DND-41 (cell line): Measurements from ENCODE around the gene ERC2.

Experiments used
- ATAC-seq: fragments of 200-7000 bp; cut with Tn5 transposase; 3 replicates; pipeline ENCODE4 v1.9.1; 2021; ENCODE audit warnings: low read depth; ENCODE audit not compliant: insufficient read depth
- DNase-seq: peaks from one replicate; pipeline ENCODE4 v3.0.0-alpha.2; 2020
- H2AFZ ChIP-seq: 2 replicates; pipeline ENCODE4 v1.6.0; 2012; ENCODE audit warnings: low read depth, low read length
- H3K27ac ChIP-seq: 2 replicates; pipeline ENCODE4 v1.5.1; 2012; ENCODE audit warnings: low read length, inconsistent platforms
- H3K27me3 ChIP-seq: fragments of 200-600 bp; sonication (generic); 2 replicates; pipeline ENCODE4 v1.6.0; 2012; ENCODE audit warnings: low read length, mild to moderate bottlenecking, inconsistent platforms; ENCODE audit not compliant: insufficient read depth, poor library complexity
- H3K36me3 ChIP-seq: 2 replicates; pipeline ENCODE4 v1.5.1; 2012; ENCODE audit warnings: low read length, inconsistent platforms; ENCODE audit not compliant: insufficient read depth
- H3K4me1 ChIP-seq: 2 replicates; pipeline ENCODE4 v1.5.1; 2012; ENCODE audit warnings: mild to moderate bottlenecking, low read length; ENCODE audit not compliant: insufficient read depth
- H3K4me2 ChIP-seq: 2 replicates; pipeline ENCODE4 v1.6.0; 2012; ENCODE audit warnings: mild to moderate bottlenecking, moderate library complexity, low read length, inconsistent platforms; ENCODE audit not compliant: insufficient read depth
- H3K4me3 ChIP-seq, 2 experiments: fragments of 200-600 bp in 1 of 2; shearing (Covaris generic) in 1 of 2; 2 replicates each; pipeline ENCODE4 v1.5.1; 2012 to 2016; ENCODE audit warnings: inconsistent platforms in 2 of 2, low read length in 2 of 2, mild to moderate bottlenecking in 2 of 2, low read depth in 1 of 2, moderate library complexity in 1 of 2
- H3K79me2 ChIP-seq: 2 replicates; pipeline ENCODE4 v1.6.0; 2012; ENCODE audit warnings: low read length, inconsistent platforms; ENCODE audit not compliant: insufficient read depth
- H3K9ac ChIP-seq: 2 replicates; pipeline ENCODE4 v1.6.0; 2012; ENCODE audit warnings: low read depth, mild to moderate bottlenecking, inconsistent platforms, low read length, moderate library complexity
- H3K9me3 ChIP-seq: 2 replicates; pipeline ENCODE4 v1.5.1; 2012; ENCODE audit warnings: low read length, moderate library complexity, mild to moderate bottlenecking, inconsistent platforms; ENCODE audit not compliant: insufficient read depth, severe bottlenecking
- H4K20me1 ChIP-seq: 2 replicates; pipeline ENCODE4 v1.6.0; 2012; ENCODE audit warnings: low read length; ENCODE audit not compliant: insufficient read depth
- EZH2 ChIP-seq: IDR thresholded peaks from 3 replicates; pipeline ENCODE4 v1.6.1; 2012; ENCODE audit warnings: borderline replicate concordance, low read depth, mild to moderate bottlenecking, moderate library complexity, low read length, inconsistent platforms; ENCODE audit not compliant: severe bottlenecking
- TF ChIP-seq, protein P1 (sequence below): IDR thresholded peaks from 2 replicates; pipeline ENCODE4 v1.5.1; 2012; ENCODE audit warnings: borderline replicate concordance, low read length, moderate library complexity, mild to moderate bottlenecking; ENCODE audit not compliant: poor library complexity, severe bottlenecking; ENCODE audit errors: extremely low read depth

The ERC2 gene

DNA sequence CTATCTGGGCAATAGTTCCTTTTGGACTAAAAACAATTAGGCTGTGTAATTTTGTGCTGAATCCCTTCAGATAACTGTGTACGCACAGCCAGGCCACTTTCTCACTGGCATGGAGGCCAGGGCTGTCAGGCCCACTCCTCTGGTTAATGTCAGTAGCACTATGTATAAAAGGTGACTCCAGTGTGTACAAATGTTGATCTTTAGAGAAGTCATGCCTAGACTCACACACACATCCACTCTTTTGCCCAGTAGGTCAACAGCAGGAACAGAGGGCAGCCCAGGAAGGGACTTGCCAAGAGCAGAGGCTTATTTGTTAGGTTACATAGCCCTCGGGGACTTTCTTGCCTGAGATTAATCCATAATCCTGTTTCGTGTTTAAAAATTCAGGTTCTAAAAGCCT lies 564.6 kb downstream of the ERC2 start:
- Histone ChIP-seq H4K20me1 (no peaks in the 10 kb centered on the region), H3K4me1 (no peaks in the 10 kb centered on the region), H2AFZ (no peak overlapping the region), H3K4me3 (no peak overlapping the region), H3K27ac (no peak overlapping the region), H3K79me2 (no peaks in the 10 kb centered on the region), H3K4me2 (no peak overlapping the region), H3K27me3 (no peaks in the 10 kb centered on the region), H3K36me3 (no peaks in the 10 kb centered on the region), H3K9ac (no peak overlapping the region), H3K9me3 (no peaks in the 10 kb centered on the region)
- ATAC-seq (no peak), DNase-seq (no peak)
- TF ChIP-seq EZH2, result no peak
- TF ChIP-seq, protein P1, sequence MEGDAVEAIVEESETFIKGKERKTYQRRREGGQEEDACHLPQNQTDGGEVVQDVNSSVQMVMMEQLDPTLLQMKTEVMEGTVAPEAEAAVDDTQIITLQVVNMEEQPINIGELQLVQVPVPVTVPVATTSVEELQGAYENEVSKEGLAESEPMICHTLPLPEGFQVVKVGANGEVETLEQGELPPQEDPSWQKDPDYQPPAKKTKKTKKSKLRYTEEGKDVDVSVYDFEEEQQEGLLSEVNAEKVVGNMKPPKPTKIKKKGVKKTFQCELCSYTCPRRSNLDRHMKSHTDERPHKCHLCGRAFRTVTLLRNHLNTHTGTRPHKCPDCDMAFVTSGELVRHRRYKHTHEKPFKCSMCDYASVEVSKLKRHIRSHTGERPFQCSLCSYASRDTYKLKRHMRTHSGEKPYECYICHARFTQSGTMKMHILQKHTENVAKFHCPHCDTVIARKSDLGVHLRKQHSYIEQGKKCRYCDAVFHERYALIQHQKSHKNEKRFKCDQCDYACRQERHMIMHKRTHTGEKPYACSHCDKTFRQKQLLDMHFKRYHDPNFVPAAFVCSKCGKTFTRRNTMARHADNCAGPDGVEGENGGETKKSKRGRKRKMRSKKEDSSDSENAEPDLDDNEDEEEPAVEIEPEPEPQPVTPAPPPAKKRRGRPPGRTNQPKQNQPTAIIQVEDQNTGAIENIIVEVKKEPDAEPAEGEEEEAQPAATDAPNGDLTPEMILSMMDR, result no peak

DNA sequence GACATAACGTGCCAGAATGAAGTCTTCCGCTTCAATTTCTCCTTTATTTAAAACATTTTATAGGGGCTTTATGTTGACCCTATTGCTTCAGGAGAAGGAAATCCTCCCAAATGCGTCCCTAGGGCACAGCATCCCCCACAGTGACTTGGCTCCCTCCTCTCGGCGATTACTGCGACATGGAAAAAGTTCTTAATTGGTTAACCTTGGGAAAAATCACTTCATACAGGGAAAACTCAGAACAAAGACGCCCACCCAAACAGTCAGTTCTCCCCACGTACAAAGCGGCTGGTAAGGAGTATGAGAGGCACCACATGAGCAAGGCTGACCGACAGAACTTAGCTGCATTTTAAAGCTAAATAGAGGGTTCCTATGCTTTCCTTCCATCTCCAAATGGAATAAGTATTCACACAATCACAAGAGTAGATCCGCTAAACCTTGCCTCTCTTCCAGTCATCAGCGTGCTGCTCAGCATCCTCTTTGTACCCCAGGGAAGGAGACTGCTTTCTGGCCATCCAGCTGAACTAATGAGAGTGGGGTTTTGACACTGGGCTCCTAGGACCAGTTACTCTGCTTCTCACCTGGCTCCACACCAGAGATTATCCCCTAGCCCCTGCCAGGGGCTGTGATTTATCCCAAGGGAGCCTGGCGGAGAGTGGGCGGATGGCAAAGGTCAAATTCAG lies 565.9 kb downstream of the ERC2 start:
- TF ChIP-seq, protein P1, result no peak
- no peak for TF ChIP-seq EZH2
- DNase-seq, result no peak
- H3K27ac ChIP-seq, result no peak overlapping the region
- H2AFZ ChIP-seq, result no peak overlapping the region
- no peak overlapping the region for H3K4me3 ChIP-seq
- H3K9ac ChIP-seq, result no peak overlapping the region
- no peak for ATAC-seq
- H4K20me1 ChIP-seq, result no peaks in the 10 kb centered on the region
- no peaks in the 10 kb centered on the region for H3K36me3 ChIP-seq
- no peaks in the 10 kb centered on the region for H3K9me3 ChIP-seq
- no peak overlapping the region for H3K4me2 ChIP-seq
- H3K4me1 ChIP-seq, result no peaks in the 10 kb centered on the region
- no peaks in the 10 kb centered on the region for H3K27me3 ChIP-seq
- H3K79me2 ChIP-seq, result no peaks in the 10 kb centered on the region

DNA sequence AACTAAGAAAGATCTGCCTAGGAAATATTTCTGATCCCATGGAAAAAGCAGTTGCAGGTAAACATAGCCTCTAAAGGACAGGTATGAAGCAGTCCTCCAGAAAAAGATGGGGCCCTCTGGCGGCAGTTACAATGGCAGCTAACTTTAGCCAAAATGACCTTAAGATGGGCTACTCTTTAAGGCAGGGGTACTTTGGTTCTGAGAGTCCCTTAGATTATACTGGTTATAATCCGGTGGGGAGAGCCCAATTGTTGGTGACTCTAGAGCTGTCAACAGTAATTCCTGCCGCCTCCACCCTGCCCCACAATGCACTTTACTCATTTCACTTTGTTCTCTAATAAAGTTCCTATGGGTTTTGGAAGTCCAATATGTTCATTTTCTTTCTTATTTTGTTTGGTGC lies 568.4 kb downstream of the ERC2 start:
- TF ChIP-seq EZH2, result no peak
- TF ChIP-seq, protein P1, result no peak
- H3K4me3 ChIP-seq, result no peak overlapping the region
- H3K27me3 ChIP-seq, result peaks cover under 1% of the 10 kb centered on the region
- DNase-seq (no peak), ATAC-seq (no peak)
- no peaks in the 10 kb centered on the region for H3K36me3 ChIP-seq
- H3K79me2 ChIP-seq, result no peaks in the 10 kb centered on the region
- H3K9me3 ChIP-seq, result no peaks in the 10 kb centered on the region
- no peak overlapping the region for H3K27ac ChIP-seq
- H3K9ac ChIP-seq, result no peak overlapping the region
- H2AFZ ChIP-seq, result no peak overlapping the region
- no peaks in the 10 kb centered on the region for H3K4me1 ChIP-seq
- no peak overlapping the region for H3K4me2 ChIP-seq
- H4K20me1 ChIP-seq, result no peaks in the 10 kb centered on the region
